Measurements from ENCODE around the gene RIN1. TPM values are rescaled to one million over a fixed set of nuclear protein-coding genes. Genes with fewer than 3 reads are reported as not detected.

The RIN1 gene
- total and polyA plus RNA-seq, 9 of the 15 experiments (the other 6 are each of a cell fraction or from before 2014, with no cell fraction given) = 0.01 to 1.2 (median 0.45) TPM; not detected in 1

DNA sequence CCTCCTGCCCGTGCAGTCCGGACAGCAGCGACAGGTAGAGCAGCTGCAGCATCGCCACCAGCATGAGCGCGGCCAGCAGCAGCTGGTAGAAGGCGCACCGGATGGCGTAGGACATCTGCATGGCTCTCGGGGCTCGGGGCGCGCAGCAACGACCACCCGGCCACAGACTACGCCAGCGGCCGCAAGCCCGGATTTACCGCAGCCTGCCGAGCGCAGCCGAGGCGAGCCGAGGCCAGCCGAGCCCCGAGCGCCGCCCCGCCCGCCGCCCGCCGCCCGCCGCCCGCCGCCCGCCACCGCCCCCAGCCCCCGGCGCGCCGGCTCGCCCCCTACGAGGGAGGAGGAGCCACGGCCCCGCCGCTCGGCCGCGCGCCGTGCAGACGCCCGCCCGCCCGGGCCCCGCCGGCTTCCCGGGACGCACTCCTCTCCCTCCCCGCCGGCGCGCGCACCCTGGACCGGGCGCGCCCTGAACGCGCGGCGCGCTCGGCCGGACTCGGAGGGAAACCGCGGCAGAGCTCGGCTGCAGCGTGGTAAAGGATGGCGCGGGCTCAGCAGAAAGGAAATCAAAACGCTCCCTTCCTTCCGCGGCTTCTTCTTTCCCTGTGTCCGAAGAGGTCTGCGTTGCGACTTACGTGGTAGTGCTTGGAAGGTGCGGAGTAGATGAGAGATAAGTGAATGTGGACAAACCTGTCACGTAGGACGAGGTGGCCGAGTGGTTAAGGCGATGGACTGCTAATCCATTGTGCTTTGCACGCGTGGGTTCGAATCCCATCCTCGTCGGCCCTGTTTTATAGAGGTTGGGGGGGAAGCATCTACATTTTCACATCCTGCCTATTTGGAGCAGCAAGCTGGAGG, 11.4 kb upstream of the RIN1 start, which contains the start of gene B4GAT1 (continued):
- TF ChIP-seq, protein P1, sequence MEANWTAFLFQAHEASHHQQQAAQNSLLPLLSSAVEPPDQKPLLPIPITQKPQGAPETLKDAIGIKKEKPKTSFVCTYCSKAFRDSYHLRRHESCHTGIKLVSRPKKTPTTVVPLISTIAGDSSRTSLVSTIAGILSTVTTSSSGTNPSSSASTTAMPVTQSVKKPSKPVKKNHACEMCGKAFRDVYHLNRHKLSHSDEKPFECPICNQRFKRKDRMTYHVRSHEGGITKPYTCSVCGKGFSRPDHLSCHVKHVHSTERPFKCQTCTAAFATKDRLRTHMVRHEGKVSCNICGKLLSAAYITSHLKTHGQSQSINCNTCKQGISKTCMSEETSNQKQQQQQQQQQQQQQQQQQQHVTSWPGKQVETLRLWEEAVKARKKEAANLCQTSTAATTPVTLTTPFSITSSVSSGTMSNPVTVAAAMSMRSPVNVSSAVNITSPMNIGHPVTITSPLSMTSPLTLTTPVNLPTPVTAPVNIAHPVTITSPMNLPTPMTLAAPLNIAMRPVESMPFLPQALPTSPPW (CRISPR knock-in tag; IDR thresholded peaks at IDR 0.05) = peak; percentile 82
- TF ChIP-seq SUPT5H (IDR thresholded peaks at IDR 0.05) = peak; percentile 51; the same call in 1 of the 2 replicates
- TF ChIP-seq BRD9 (IDR thresholded peaks at IDR 0.05; ENCODE audit: low read depth, partially characterized antibody) = peak; percentile 97
- TF ChIP-seq HSF4 (CRISPR knock-in tag; IDR thresholded peaks at IDR 0.05; ENCODE audit: borderline replicate concordance) = no peak
- TF ChIP-seq DEAF1 (CRISPR knock-in tag; IDR thresholded peaks at IDR 0.05) = peak; percentile 31
- TF ChIP-seq ZNF274 (IDR thresholded peaks at IDR 0.05; ENCODE audit: borderline replicate concordance, low read depth, low read length) = peak; percentile 30; the same call in 1 of the 2 replicates
- peak; percentile 41 for TF ChIP-seq CBX1 (IDR thresholded peaks at IDR 0.05; ENCODE audit: low read depth)
- 0 out of 2 replicates have a peak, but pooled peaks have one; percentile 16 for TF ChIP-seq ZKSCAN1 (IDR thresholded peaks at IDR 0.05; ENCODE audit: low read depth, low read length)
- TF ChIP-seq ZNF239 (CRISPR knock-in tag; IDR thresholded peaks at IDR 0.05) = no peak
- TF ChIP-seq MYC (IDR thresholded peaks at IDR 0.05; ENCODE audit: low read depth, low read length) = peak; percentile 70; the same call in 1 of the 2 replicates
- TF ChIP-seq MYC (CRISPR knock-in tag; IDR thresholded peaks at IDR 0.05; ENCODE audit: borderline replicate concordance, low read depth) = no peak
- TF ChIP-seq CBX3 (IDR thresholded peaks at IDR 0.05; ENCODE audit: borderline replicate concordance in 1 of 2, low read length in 2 of 2) = peak in 1 of 2 experiments; percentile 85; a peak in 1 of 3 replicates
- no peak for TF ChIP-seq ZNF277 (CRISPR knock-in tag; IDR thresholded peaks at IDR 0.05; ENCODE audit: borderline replicate concordance)
- peak; percentile 62 for TF ChIP-seq RBM39 (optimal IDR thresholded peaks at IDR 0.05; ENCODE audit: low read depth, low read length)
- TF ChIP-seq NR2C1 (IDR thresholded peaks at IDR 0.05) = no peak
- peak; percentile 20; the same call in 1 of the 2 replicates for TF ChIP-seq NR2C1 (tag; IDR thresholded peaks at IDR 0.05)
- TF ChIP-seq SNRNP70 (optimal IDR thresholded peaks at IDR 0.05; ENCODE audit: low read depth, low read length) = no peak
- no peak for TF ChIP-seq HDAC3 (IDR thresholded peaks at IDR 0.05; ENCODE audit: borderline replicate concordance, partially characterized antibody)
- no peak; the same call in 1 of the 2 replicates for TF ChIP-seq STAT6 (CRISPR knock-in tag; IDR thresholded peaks at IDR 0.05)
- TF ChIP-seq SAFB2 (IDR thresholded peaks at IDR 0.05; ENCODE audit: borderline replicate concordance, low read depth, low read length, severe bottlenecking) = no peak

Data from K562 (cell line).